ENCODE results near the gene DOCK4.

The DOCK4 gene

DNA sequence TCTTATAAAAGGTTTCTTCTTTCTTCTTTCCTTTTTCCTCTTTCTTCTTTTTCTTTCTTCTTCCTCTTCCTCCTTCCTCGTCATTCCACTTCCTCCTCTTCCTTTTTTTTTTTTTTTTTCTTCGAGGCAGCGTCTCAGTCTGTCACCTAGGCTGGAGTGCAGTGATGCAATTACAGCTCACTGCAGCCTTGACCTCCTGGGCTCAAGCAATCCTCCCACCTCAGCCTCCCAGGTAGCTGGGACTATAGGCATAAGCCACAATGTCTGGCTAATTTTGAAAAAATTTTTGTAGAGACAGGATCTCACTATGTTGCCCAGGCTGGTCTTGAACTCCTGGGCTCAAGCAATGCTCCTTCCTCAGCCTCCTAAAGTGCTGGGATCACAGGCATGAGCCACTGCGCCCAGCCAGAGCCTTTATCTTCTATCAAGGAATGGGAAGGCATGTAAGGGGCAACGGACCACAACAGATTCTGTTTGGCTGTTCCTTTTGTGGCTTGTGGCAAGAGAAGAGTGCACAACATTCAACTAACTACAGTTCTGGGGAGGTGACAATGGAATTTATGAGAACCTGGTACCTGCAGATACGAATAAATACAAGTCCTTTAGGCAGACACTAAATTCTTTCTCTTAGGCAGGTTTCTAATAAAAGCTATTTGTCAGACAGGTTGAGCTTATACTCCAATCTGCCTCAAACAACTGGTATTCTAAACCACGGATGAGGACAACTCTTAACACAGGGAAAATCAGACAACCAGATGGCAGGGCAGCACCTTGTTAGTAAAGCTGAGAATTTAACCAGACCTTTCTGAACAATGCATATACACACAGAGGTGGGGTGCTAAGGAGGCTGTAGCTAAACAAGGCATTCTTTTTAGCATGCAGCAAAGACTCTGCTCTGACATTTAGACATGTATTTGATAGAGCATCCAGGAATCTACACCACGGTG lies 100.3 kb downstream of the DOCK4 start:
- no peak for DNase-seq

DNA sequence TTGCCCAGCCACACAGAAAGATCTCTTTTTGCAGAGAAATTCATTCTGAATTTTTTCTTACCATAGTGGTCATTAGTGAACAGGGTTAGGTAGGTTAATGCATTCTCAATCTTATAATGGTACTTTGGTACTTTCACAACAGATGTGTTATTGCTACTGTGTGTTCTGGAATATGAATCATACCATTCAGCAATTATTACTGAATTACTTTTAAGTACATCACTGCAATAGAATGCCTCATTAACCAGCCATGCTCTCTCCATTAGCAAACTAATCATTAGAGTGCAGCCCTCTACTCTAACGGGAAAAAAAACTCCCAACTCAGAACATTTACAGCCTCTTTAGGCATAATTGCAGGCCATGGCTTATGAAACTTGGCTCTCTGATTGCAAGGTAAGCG lies 102.1 kb downstream of the DOCK4 start:
- no peak for DNase-seq

GRCh38 chr7:112103246-112103645 lies 103.0 kb downstream of the DOCK4 start:
- peak; percentile 60 to 66 for DNase-seq

GRCh38 chr7:112101201-112101846 lies 104.9 kb downstream of the DOCK4 start:
- DNase-seq, result no peak

- no peak for DNase-seq
These were observed 108.7 kb downstream of the DOCK4 start for GRCh38 chr7:112097524-112097923.

DNA sequence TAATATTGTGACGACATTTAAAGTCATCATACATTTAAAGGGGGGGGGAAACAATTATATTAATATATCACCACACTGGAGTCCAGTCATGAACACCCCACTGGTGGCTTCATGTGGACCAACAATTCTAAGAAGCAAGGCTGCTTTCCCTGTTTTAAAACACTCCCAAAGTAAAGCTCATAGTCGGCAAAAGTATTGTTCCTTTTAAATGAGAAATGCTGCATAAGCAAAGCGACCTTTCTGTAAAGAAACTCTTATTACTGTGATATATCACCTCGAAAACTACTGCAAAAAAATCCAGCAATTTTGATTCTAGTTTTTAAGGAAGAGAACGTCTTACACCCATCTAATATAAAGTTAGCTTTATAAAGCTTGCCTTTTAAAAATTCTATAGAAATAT lies 112.8 kb downstream of the DOCK4 start:
- DNase-seq, result no peak

DNA sequence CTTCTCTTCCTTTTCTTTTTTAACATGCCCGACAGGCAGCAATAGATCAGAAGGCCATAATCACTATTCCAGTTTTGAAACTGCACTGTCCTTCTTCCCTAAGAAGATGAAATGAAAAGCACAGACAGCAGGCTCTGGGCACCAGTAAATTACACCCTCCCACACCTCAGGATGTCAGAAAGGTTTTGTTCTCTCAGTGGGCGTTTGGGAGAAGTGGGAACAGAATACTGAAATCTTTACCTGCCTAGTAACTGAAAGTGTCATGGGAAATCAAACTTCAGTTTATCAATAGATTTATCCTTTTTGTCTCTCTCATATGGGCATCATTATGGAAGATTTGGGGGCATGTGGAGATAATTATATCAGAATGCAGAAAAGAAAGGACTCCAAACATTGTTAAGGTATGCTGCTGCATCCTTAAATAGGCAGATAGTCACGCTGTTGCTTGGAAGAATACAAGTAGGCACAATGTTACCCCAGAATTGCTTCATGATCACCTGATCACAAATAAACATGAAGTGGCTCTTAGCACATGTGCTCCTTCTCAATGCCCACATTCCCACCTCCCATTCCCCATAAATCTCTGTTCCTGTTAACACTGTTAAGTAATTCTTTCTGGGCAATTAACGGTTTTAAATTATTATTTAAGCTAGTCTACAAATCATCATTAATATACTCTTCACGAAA lies 113.3 kb downstream of the DOCK4 start:
- no peak for DNase-seq

DNA sequence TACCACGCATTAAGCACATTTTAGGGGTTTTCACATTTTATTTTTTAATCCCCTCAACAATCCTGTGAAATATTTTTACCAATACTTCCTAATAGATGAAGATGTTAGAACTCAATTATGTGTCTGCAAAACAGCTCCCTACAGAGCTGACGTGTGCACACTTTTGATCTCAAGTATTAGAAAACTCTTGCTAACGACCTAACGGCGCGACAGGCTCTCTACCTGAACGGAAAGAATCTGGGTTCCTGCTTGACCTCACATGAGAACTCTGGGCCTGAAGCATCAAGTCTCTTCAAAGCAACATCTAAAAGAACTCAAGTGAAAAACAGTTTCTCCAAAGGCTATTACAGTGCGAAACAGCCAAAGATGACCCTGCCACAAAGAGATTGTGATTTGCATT lies 113.9 kb downstream of the DOCK4 start:
- DNase-seq, result no peak

GRCh38 chr7:112091768-112092167 lies 114.4 kb downstream of the DOCK4 start:
- DNase-seq, result no peak

DNA sequence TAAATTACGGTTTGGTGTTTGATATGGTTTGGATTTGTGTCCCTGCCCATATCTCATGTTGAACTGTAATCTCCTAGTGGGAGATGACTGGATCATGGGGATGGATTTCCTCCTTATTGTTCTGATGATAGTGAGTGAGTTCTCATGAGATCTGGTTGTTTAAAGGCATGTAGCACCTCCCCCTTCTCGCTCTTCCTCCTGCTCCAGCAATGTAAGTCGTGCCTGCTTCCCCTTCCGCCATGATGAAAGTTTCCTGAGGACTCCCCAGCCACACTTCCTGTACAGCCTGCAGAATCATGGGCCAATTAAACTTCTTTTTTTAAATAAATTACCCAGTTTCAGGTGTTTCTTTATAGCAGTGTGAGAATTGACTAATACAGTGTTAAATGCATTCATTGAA lies 116.6 kb downstream of the DOCK4 start:
- no peak for DNase-seq

DNA sequence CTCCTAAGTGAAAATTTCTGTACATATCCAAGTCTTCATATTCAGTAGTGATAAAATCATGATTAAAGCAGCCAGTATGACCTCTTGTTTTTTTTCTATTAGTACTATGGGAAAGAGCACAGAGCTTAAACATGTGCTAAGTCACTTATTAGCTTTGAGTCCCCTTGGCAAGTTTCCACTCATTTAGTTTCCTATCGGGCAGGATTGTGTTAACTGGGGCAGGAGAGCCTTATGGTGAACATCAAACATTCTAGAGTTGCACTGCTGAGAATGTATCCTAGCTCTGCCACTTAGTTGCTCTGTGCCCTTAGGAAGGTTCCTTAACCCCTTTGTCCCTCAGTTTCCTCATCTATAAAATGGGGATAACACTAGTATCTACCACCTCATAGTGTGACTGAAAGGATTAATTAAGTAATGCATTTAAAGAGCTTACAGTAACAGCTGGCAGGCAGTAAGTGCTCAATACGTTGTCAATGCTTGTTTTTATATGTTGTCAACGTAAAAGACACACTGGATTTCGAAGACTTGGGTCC lies 117.6 kb downstream of the DOCK4 start:
- DNase-seq, result no peak

DNA sequence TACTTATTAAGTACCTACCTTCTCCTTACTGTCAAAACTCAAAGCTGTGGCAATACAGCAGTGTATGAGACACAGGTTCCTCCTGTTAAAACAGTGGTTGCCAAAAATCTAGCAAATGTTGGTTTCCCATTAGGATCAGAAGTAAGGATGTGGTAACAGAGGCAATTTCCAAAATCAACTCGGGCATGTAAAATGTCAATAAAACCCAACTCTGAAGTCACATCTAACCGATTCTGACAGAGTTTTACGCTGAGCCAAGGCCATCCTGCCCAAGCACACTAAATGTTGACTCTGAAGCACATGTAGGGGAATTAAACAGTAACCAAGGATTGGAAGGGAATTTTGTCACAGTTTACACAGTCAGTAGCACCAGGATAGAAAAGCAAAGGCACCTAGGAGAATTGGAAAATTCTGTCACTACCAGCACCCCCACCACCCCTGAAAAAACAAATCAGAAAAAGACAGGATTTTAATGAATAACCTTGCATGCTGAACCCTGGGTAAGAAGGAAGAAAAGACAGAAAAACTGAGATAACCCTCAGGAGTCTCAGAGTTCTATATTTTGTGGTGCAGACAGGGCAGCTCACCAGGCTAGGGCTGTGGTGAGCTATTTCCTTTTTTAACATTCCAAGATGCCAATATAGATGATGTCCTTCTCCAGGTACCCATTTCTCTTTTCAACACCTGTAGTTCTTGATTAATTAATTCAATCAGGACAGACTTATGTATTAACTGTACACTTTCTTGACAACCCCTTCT lies 119.5 kb downstream of the DOCK4 start:
- DNase-seq, result no peak

GRCh38 chr7:112084520-112084971 lies 121.7 kb downstream of the DOCK4 start:
- DNase-seq, result no peak

DNA sequence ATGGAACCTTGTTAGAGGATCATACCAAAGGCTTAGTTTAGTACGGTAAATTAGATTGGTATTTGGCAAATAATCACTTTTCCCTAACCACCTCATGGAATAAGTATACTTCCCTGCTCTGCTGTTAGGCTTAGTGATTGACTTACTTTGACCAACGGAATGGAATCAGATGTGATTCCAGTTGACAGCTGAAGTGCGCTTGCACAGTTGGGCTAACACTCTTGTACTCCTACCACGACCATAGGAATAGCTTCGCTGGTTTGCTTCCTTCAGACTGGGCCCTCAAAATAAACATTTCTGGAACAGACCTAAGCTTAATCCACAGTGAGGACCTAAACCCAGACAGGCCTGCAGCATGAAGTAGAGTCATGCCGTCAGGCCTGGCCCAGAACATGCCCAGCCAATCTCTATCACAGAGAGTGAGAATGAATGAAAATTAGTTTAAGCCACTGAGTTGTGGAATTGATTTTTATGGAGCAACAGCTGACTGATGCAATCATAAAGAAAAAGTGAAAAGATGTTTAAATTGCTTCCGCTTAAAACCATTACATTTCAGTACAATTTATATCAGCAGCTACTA lies 122.3 kb downstream of the DOCK4 start:
- no peak for DNase-seq

- DNase-seq, result no peak
These were observed 123.9 kb downstream of the DOCK4 start for GRCh38 chr7:112082306-112082705.

DNA sequence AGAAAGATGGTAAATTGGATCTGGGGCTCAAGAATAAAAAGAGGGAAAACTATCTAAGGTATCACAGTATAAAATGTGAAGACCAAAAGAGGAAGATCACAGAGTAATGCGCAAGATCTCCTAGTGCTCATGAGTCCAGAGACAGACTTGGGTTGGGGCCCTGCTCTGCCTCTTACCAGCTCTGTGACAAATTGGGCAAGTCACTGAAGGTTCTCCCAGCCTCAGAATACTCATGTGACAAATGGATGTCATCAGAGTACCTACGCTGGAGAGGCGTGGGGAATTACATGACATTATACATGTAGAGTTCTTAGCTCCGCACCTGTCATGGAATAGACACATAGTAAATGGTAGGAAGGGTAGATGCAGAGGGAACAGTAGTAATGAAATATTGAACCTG lies 124.4 kb downstream of the DOCK4 start:
- no peak for DNase-seq

DNA sequence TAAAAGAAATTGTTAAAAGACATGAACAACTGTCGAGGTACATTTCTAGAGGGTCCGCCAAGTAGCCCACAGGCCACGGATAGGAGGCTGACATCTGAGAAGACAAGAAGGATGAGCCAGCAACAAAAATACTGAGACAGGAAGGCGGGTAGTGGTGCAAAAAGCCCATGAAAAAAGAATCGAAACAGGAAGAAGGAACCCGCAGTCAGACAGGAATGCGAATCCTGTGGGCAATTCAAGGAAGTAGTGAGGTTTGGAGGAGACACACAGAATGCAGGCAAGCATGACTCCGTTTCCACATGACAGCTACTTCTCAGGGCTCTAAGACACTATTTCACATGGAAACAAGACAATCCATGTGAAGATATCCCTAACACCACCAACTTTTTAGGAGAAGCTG lies 125.2 kb downstream of the DOCK4 start:
- no peak for DNase-seq

DNA sequence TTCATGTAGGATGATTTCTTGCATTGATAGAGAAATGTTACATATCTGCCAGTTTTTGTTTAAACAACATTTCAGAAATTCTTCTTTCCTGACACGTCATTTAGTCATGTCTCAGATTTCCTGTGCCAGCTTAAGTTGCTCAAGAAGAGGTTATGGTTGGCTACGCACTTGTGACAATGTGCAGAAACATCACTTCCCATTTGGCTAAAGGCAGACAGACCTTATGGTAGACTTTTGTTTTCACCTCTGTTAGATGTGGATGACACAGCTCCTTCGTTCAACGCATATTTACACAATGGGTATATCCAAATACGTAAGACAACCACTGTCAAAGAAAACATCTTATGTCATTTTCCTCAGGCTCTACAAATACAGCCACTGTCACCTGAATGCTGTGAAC lies 125.8 kb downstream of the DOCK4 start:
- no peak for DNase-seq

GRCh38 chr7:112079673-112080072 lies 126.5 kb downstream of the DOCK4 start:
- DNase-seq, result no peak

DNA sequence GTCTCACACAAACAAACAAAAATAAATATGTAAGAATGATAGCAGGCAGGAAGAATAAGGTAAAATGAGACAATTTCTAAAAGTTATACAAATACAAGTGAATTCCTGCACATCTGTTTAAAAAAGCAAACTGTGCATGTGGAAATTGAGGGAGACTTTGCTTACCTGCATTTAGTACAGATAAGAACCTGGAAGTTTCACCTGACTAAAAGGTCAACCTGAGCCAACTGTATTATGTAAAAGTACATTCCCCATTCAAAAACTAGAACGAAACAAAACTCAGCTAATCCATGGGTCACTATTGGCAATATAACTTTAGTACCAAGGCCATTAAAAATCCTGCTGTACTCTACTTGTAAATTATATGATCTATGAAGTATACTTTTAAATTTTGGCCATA lies 127.1 kb downstream of the DOCK4 start:
- DNase-seq, result no peak

GRCh38 chr7:112076324-112076723 lies 129.9 kb downstream of the DOCK4 start:
- no peak for DNase-seq

DNA sequence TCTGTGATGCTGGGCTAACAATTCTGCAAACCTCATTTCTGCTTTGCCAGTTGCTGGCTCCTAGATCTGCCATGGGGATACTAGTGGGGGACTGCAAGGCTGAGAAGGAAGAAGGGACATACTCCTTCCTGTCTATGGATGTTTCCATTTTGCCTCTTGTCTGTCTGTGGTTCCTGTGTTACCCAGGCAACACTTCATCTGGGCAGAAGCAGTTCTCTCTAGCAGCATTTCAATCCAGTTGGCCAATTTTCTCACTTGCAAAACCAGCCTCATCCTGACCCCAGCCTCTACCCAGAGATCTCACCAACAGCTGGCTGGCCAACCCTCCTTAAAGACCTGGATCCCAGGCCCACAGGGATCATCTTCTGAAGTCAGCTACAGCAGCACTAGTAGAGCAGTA lies 131.7 kb downstream of the DOCK4 start:
- no peak for DNase-seq

Data from NCI-H526 (cell line).